HG02970 (cell line): ENCODE measurements around the gene SLC25A26.

ENCODE experiments used
- ATAC-seq: cut with Tn5 transposase; IDR thresholded peaks from one replicate; pipeline ENCODE4 v1.9.1; 2021; ENCODE audit warnings: mild to moderate bottlenecking, moderate library complexity, moderate number of reproducible peaks; ENCODE audit not compliant: unreplicated experiment, low FRiP score

The SLC25A26 gene

DNA sequence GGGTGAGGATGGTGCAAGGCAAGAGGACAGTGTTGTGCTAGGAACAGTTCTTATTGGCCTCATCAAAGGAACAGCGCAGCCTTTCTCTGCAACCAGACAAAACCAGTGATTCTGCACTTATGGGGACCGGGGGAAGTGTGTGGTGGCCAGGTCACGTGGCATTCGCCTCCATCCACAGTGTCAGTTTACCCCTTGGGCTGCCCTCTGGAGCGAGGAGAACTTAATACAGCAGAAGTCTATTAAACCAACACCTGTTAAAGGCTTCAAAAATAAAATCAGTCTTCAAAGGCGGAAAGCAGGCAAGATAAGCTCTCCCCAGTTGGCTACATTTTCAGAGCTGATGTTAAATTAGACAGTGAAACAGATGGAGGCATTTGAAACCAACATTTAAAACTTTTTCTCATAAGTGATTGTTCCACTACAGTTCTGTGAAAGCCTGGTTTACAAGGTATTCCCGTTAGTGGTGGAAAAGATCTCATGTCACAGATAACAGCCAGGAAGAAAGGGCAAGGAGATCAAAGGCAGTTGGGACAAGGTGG lies 204.8 kb downstream of the SLC25A26 start:
- ATAC-seq: no peak

GRCh38 chr3:66426135-66426534 lies 205.3 kb downstream of the SLC25A26 start:
- ATAC-seq: no peak

GRCh38 chr3:66427352-66427751 lies 206.6 kb downstream of the SLC25A26 start:
- no peak for ATAC-seq

- no peak for ATAC-seq
These were observed 207.2 kb downstream of the SLC25A26 start for GRCh38 chr3:66427951-66428474.
